LNCAP (cell line): ENCODE data around the gene KRT37.

ENCODE experiments used
- TF ChIP-seq, protein P1 (sequence below): fragments of 450-650 bp; IDR thresholded peaks from 2 replicates; pipeline ENCODE4 v1.5.1; 2017; ENCODE audit warnings: mild to moderate bottlenecking

KRT37 gene

DNA sequence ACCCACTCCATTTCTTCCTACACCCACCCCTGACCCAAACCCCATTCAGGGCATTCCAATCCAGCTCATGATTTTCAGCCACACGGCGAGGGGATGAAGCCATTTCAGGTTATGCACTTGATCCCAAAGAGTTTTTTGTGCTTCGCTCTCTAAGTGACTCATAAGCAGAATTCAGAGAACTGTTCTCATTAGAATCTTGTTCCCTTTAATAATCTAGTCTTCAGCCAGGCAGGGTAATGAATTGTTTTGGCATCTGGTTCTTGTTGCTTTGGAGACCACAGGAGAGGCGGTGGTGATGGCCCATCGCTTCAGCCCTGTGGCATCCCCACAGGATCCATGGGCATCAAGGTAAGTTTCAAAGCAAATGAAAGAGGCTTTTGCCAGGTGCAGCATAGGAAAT, 22.2 kb downstream of the KRT37 start:
- TF ChIP-seq, protein P1, sequence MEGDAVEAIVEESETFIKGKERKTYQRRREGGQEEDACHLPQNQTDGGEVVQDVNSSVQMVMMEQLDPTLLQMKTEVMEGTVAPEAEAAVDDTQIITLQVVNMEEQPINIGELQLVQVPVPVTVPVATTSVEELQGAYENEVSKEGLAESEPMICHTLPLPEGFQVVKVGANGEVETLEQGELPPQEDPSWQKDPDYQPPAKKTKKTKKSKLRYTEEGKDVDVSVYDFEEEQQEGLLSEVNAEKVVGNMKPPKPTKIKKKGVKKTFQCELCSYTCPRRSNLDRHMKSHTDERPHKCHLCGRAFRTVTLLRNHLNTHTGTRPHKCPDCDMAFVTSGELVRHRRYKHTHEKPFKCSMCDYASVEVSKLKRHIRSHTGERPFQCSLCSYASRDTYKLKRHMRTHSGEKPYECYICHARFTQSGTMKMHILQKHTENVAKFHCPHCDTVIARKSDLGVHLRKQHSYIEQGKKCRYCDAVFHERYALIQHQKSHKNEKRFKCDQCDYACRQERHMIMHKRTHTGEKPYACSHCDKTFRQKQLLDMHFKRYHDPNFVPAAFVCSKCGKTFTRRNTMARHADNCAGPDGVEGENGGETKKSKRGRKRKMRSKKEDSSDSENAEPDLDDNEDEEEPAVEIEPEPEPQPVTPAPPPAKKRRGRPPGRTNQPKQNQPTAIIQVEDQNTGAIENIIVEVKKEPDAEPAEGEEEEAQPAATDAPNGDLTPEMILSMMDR = no peak

DNA sequence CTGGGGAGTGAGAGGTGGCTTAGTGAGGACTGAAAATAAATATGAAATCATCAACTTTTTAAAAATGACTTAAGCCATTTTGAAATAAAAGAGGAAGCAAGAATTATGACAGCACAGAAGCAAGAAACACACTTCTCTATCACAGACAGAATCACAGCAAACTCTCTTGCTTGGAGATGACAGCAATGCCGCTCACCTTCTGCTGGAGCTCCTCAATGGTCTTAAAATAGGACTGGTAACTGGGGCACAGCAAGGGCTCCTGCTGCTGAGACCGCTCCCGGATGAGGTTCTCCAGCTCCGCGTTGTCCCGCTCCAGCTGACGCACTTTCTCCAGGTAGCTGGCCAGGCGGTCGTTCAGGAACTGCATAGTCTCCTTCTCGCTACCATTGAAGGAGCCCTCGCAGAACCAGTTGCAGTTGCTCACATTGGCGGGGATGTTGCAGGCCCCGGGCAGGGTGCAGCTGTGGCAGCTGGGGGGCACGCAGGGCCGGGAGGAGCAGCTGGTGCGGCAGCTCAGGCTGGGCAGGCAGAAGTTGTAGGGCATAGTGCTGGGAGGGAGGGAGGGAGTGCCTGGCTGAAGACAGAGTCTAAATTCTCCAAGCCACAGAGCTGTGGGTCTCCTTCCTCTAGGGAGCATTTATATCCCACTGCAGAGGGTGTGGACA, 27.3 kb downstream of the KRT37 start, which contains the start of gene KRT31:
KRT31 (minus strand) TSS at position 613 of the 665 bp plus-strand sequence; CDS start at position 544, 69 bp downstream.
- TF ChIP-seq, protein P1 = no peak

DNA sequence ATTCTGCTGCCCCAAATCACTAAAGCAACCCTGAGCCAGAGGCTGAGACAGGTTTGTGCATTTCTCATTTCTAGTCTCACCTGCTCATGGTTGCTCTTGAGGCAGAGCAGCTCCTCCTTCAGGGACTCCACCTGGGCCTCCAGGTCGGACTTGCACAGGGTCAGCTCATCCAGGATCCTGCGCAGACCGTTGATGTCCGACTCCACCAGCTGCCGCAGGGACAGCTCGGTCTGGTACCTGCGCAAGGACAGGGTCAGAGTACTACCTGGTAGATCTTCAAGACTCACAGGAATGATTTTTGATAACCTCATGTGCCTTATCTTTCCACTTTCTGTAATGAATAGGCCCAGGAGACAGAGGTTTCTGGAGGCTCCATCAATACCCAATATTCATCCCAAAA, 28.0 kb downstream of the KRT37 start:
- TF ChIP-seq, protein P1 = no peak

DNA sequence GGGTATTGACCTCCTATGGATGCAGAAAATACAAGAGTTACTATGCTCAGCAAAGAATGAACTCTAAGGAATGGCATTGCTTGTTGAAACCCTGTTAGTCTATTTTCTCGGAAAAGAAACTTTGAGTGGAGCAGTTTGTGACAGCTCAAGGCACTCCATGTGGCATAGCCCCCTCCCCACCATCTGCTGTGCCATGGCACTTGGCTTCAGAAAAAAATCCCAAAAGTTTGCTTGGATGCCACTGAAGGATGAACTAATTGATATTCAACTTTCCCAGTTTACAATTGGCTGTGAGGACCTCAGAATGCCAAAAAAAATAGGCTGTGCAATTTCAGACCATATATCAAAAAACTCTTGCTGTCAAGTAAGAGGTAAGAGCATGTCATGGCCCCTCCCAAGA, 28.8 kb downstream of the KRT37 start:
- TF ChIP-seq, protein P1 = no peak

DNA sequence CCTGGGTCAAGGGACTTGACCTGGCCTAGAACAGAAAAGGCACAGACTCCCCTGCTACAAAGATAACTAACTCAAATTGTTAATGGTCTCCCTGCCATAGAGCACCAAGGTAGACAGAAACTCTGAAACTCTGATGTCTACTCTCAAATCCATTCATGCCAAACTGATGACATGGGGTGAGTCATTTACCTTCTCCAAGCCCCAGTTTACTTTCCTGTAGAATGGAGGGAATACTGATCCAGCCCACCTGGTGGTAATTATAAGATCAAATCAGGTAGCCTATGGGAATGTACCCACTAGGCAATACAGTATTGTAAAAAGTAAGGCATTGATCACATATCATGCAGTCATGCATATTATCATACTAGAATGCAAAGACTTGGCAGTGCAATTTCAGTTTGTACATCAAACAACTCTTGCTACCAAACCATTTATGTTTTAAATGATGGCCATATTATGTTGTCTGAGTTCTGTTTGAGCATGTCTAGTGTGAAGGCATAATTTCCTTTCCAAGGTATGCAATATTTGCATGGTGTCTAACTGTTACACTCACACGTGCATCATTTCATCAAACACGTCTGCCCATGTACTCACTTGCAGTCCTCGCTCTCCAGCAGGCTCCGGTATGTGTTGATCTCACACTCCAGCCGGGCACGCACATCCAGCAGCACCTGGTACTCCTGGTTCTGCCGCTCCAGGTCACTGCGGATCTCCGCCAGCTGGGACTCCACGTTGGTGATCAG, 30.0 kb downstream of the KRT37 start:
- TF ChIP-seq, protein P1 = no peak

DNA sequence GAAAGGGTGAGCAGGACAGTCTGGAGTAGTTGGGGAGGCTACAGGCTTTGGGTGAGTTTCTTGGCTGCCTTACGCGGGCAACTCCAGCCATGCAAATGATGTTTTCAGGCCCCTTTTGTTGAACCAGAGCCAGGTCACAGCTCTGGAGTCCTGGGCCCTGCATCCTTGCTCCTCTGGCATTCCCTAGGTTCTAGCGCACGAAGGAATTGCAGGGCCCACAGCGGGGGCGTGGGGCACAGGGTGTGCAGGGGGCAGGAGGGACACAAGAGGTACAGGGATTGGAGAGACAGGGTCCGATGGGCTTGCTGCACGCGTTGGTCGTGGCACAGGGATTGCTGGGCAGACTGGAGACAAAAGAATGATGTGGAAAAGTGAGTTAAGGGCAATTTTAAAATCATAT, 30.6 kb downstream of the KRT37 start:
- TF ChIP-seq, protein P1 = no peak

DNA sequence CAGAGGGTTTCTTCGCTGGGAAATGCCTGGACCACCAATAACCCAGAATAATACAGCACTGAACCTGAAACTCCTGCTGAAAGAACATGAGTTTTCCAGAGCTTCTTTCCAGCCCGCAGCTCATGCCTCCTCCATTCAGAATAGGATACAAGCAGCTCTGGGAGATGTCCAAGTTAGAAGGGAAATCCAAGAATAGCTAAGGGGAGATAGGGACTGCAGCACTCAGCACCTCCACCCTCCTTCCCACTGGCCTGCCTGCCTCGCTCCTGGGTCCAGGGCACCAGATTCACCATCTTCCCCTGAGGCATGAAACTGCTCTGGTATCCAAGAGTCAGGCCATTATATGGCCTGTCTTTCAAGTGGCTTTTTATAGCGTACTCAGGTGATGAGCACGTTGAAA, 31.1 kb downstream of the KRT37 start:
- TF ChIP-seq, protein P1 = no peak
